Measurements from ENCODE around the gene KLHL26. TPM values are rescaled to one million over a fixed set of nuclear protein-coding genes. Genes with fewer than 3 reads are reported as not detected.

KLHL26 gene
- total RNA-seq, 1 donor from 2014 or later: 12.7 TPM

Other genes with a start within 250 kb of the KLHL26 start
- gene LRRC25, start 239.4 kb upstream of the KLHL26 start, total RNA-seq: not detected in 2 replicates
- gene SSBP4, start 217.6 kb upstream of the KLHL26 start, total RNA-seq: 135 and 141 TPM in 2 replicates
- 9.0 and 10.7 TPM in 2 replicates for gene ISYNA1, start 198.9 kb upstream of the KLHL26 start, total RNA-seq
- 23.6 and 24.1 TPM in 2 replicates for gene ELL, start 115.0 kb upstream of the KLHL26 start, total RNA-seq
- 163 and 167 TPM in 2 replicates for gene FKBP8, start 93.5 kb upstream of the KLHL26 start, total RNA-seq
- 128 and 133 TPM in 2 replicates for gene KXD1, start 79.2 kb upstream of the KLHL26 start, total RNA-seq
- gene UBA52, start 65.2 kb upstream of the KLHL26 start, total RNA-seq: 1,472 and 1,500 TPM in 2 replicates
- gene REX1BD, start 48.2 kb upstream of the KLHL26 start, total RNA-seq: 134 and 135 TPM in 2 replicates
- gene CRLF1, start 30.2 kb upstream of the KLHL26 start, total RNA-seq: not detected in 2 replicates
- 0.10 and 0.17 TPM in 2 replicates for gene TMEM59L, start 24.2 kb upstream of the KLHL26 start, total RNA-seq
- 6.1 and 7.6 TPM in 2 replicates for gene CRTC1, start 46.7 kb downstream of the KLHL26 start, total RNA-seq
- gene COMP, start 154.3 kb downstream of the KLHL26 start, total RNA-seq: not detected in 2 replicates
- gene UPF1, start 194.9 kb downstream of the KLHL26 start, total RNA-seq: 102 and 113 TPM in 2 replicates